Measurements from ENCODE around the gene EOLA2.
"Not testable (repeated sequence)": the region's sequence is repeated elsewhere in the genome, so short reads cannot be mapped to it uniquely, and the experiment has no call there.

Gene EOLA2

DNA sequence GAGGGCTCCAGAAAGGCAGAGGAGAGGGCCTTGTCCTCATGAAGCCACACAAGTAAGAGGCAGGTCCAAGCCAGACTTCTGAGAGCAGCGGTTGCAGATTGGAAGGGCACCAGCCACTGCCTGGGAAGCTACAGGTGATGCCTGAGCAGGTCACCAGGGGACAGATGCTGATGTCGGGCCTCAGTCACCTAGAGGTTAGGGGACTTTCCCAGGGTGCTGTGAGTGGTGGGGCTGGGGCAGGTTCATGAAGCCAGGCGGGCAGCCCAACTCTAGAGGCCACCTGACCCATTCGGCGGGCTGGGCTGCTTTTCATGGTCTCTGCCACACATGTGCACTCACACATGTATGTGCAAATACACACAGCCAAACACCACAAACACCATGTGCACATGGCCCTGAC is 5.3 kb downstream of the EOLA2 start:
- DNase-seq (ENCODE audit: low read depth), result not testable (repeated sequence)

DNA sequence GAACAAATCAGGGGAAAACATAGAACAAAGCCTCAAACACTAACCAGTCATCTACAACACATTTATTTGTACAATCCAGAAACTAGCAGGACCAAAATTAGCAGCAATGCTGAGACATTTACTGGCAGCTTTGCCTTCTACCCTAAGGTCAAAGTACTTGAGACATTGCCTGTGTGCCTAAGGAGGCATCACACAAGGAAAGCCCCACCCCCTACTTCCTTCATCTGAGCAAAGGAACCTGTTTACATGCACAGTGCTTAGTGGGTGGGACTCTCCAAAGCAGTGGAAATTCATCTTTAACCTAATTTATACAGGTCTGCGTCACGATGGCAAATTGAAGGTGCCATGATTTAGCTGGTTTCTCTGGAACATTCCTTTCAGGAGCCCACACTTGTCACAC is 6.1 kb downstream of the EOLA2 start:
- not testable (repeated sequence) for DNase-seq (ENCODE audit: low read depth)

GRCh38 chrX:149931355-149931754 is 6.9 kb downstream of the EOLA2 start:
- DNase-seq (ENCODE audit: low read depth), result not testable (repeated sequence)

DNA sequence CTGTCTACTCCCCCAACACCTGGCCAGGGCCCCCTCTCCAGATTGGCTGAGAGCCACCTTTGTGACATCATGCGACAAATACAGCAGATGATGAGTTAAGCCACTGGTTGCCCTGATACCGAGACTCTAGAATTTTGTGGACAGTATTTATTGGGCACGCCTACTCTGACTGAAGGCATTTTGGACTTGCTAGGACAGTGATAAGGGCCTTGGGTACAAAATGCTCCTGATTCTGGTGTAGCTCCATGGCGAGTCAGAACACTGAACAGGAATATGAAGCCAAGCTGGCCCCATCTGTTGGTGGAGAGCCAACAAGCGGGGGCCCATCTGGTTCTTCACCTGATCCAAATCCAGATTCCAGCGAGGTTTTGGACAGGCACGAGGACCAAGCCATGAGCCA is 8.9 kb downstream of the EOLA2 start, which contains the start of gene HSFX4:
Gene HSFX4, plus strand, starts transcription at position 174 of the 400 bp plus-strand sequence. Its CDS starts 72 bp downstream, at position 246.
- not testable (repeated sequence) for DNase-seq (ENCODE audit: low read depth)

- not testable (repeated sequence) for DNase-seq (ENCODE audit: low read depth)
These were observed 9.7 kb downstream of the EOLA2 start for GRCh38 chrX:149928635-149929034.

DNA sequence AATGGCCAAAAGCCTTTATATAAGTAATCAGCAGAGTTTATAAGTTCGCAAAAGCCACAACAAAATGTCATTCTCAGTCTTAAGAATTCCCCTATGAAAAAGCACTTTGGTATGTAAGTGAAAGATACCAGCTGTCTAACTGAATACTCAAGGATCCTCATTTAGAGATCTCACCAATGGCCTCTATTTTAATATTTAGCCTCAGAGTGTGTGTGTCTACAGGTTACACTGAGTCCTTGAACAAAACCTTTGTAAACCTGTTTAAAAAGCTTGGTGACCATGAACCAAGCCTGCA is 10.4 kb downstream of the EOLA2 start:
- not testable (repeated sequence) for DNase-seq (ENCODE audit: low read depth)

DNA sequence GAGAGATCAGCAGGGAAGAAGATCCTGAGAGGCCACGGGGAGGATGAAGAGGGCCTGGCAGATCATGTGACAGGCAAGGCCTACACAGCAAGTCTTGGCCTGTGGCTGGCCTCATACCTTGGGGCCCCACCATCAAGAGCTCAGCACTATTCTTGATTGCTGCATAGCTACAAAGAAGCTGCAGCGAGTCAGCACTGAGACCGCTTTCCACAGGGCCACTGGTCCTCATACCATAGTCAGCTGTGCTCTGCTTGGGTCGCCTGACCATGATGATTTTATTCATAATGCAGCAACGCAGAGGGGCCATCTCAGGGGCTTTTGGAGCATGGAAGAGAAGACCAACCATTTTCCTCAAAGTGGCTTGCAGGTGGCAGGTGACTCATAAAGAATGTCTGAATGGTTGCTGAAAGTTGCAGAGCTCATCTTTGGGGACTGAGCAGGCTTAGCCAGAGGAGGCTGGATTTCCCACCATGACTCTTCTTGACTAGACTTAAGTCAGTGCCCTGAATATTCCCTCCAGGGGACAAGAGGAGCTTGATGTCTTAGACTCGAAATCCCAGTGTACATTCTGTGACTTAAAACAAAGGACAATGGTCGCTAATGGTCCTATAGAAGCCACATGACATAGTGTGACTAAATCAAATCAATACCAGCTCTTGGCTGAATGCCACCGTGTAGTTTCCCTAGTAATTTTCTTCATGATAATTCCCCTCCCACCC is 10.9 kb downstream of the EOLA2 start:
- not testable (repeated sequence) for DNase-seq (ENCODE audit: low read depth)

- DNase-seq (ENCODE audit: low read depth), result not testable (repeated sequence)
These were observed 13.9 kb downstream of the EOLA2 start for GRCh38 chrX:149924434-149924833.

DNA sequence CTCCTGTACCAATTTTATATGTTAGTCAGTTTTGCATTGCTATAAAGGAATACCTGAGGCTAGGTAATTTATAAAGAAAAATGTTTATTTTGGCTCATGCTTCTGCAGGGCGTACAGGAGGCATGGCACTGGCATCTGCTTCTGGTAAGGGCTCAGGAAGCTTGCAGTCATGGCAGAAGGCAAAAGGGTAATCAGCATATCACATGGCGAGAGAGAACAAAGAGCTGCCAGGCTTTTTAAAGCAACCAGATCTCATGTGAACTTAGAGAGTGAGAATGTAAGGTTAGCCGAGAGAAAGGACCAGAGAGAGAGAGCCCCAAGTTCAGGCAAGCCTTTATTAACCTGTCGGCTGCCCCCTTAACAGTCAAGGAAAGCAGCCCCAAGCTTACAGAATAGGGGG is 14.5 kb downstream of the EOLA2 start:
- not testable (repeated sequence) for DNase-seq (ENCODE audit: low read depth)

DNA sequence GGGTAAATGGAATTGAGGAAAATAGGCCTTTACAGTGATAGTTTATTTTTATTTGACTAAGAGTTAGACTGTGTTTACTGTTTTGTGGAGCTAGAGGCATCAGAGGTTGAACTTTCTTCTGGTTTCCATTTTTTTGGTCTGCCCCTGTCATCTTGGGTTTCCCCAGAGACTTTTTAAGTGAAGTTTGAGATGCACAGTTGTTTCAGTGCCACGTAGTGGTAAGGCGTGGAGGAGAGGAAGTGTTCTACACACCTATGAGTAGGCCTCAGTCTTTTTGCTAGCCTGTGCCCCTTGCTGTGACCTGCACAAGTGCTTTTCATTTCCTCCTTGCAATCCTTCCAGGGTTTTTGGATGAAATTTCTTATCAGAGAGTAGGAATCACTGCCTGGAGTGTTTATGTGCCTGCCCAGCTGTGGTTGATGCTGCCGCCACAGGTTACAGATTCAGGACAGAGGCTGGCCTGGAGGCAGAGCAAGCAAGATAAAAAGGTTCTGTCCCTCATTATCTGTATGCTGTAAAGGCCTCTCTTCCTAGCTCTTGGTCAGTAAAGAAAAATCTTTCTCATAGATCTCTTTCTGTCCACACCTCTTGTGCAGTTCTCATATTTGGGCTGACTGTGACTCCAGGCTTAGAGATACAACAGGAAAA is 21.4 kb downstream of the EOLA2 start:
- DNase-seq (ENCODE audit: low read depth), result no peak

DNA sequence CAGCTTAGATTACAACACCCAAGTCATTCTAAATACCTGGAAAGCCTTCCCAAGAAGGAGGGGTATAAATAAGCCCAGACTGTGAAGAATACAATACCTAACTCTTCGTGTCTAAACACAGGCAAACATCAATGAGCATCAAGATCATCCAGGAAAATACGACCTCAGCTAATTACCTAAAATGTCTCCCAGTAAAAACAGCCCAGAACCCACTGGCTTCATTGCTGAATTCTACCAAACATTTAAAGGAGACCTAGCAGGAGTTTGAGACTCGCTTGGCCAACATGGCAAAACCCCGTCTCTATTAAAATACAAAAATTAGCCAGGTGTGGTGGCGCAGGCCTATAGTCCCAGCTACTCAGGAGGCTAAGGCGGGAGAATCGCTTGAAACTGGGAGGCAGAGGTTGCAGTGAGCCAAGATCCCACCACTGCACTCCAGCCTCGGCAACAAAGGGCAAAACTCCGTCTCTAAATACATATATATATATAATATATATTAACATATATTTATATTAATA is 28.1 kb downstream of the EOLA2 start:
- DNase-seq (ENCODE audit: low read depth), result no peak

DNA sequence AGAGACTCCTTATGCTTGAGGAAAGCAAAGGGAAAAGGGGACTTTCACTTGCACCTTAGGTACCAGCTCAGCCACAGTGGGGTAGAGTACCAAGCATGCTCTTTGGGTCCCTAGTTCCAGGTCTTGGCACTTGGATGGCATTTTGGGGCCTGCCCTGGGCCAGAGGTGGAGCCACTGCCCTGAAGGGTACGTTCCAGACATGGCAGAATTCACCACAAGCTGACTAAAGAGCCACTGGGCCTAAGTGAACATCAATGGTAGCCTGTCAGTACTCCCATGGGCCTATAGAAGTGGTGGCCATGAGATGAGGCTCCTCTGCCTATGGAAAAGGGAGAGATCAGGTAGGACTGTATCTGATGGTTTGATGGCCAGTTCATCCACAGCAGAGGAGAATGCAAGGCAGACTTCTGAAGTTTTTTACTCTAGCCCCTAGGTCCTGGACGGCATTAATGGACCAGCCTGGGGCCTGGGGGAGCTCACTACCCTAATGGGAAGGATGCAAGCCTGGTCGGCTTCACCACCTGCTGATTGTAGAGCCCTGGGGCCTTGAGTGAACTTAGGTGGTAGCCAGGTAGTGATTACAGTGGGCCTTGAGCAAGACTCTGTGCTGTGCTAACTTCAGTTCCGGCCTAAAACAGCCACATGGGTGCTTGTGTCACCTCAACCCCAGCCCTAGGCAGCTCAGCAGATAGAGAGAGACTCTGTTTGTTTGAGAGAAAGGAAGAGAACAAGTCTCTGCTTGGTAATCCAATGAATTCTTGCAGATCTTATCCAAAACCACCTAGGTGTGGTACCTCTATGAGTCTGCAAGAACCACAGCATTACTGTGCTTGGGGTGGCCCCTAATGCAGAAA is 28.7 kb downstream of the EOLA2 start:
- no peak for DNase-seq (ENCODE audit: low read depth)

GRCh38 chrX:149908727-149909126 is 29.6 kb downstream of the EOLA2 start:
- no peak for DNase-seq (ENCODE audit: low read depth)

DNA sequence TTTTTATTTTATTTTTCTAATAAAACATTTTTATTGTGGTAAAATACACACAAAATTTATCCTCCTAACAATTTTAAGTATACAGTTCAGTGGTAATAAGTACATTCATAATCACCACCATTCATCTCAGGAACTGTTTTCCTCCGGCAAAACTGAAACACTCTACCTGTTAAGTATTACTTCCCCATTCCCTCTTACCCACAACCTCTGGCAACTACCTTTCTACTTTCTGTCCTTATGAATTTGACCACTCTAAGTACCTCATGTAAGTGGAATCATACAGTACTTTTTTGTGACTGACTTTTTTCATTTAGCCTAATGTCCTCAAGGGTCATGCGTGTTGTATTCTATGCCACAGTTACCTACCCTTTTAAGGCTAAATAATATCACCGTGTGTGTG is 30.0 kb downstream of the EOLA2 start:
- no peak for DNase-seq (ENCODE audit: low read depth)

- no peak for DNase-seq (ENCODE audit: low read depth)
These were observed 34.2 kb downstream of the EOLA2 start for GRCh38 chrX:149903889-149904748.

- no peak for DNase-seq (ENCODE audit: low read depth)
These were observed 39.7 kb downstream of the EOLA2 start for GRCh38 chrX:149898554-149898953.

DNA sequence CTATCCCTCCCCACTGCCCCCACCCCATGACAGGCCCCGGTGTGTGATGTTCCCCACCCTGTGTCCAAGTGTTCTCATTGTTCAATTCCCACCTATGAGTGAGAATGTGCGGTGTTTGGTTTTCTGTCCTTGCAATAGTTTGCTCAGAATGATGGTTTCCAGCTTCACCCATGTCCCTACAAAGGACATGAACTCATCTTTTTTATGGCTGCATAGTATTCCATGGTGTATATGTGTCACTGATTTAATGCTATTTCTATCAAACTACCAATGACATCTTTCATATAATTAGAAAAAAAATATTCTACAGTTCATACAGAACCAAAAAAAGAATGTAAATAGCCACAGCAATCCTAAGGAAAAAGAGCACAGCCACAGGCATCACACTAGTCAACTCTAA is 47.5 kb downstream of the EOLA2 start:
- DNase-seq (ENCODE audit: low read depth), result not testable (repeated sequence)
